ENCODE data around the gene AACS. TPM values are rescaled to one million over a fixed set of nuclear protein-coding genes. Genes with fewer than 3 reads are reported as not detected.
"Not testable (repeated sequence)": the region's sequence is repeated elsewhere in the genome, so short reads cannot be mapped to it uniquely, and the experiment has no call there.

AACS gene
- total and polyA plus RNA-seq, 10 of the 15 experiments (the other 5 are each of a cell fraction or from before 2014, with no cell fraction given), result 10.1 to 34.0 (median 21.1) TPM

- H3K79me2 ChIP-seq (ENCODE audit: control insufficient read depth, insufficient read depth, low read length); in situ Hi-C loops (cut with MboI); H4K20me1 ChIP-seq (ENCODE audit: control insufficient read depth, insufficient read depth); H3K27ac ChIP-seq (ENCODE audit: control insufficient read depth, insufficient read depth); H3K4me3 ChIP-seq; intact Hi-C loops (cut with micrococcal nuclease; ENCODE audit: unreplicated experiment); ATAC-seq; SMC1A ChIA-PET (ENCODE audit: uncharacterized antibody, unreplicated experiment); RAD21 ChIA-PET (ENCODE audit: unreplicated experiment); FAIRE-seq; H2AFZ ChIP-seq (ENCODE audit: control insufficient read depth, low read depth, low read length); H3K9ac ChIP-seq (ENCODE audit: control insufficient read depth, insufficient read depth, low read length); BruUV-seq (replicated peaks); H3K9me3 ChIP-seq (replicated peaks; ENCODE audit: control insufficient read depth, insufficient read depth, low read length); H3K36me3 ChIP-seq (ENCODE audit: control insufficient read depth in 2 of 2, insufficient read depth in 2 of 2, low read length in 1 of 2); H3K27me3 ChIP-seq (replicated peaks in 1 of 2; ENCODE audit: control insufficient read depth in 2 of 2, insufficient read depth in 2 of 2, low read length in 1 of 2); DNase-seq (ENCODE audit: low read depth, low spot score); POLR2A ChIA-PET; H3K4me1 ChIP-seq (ENCODE audit: control insufficient read depth, insufficient read depth, low read length); H3K4me2 ChIP-seq (ENCODE audit: control insufficient read depth, insufficient read depth); CTCF ChIA-PET: not testable (repeated sequence)
- WGBS (ENCODE audit: insufficient coverage, insufficient replicate concordance, low lambda C conversion rate, missing lambda C conversion rate), result 100% methylated on average over 8 of the region's 9 CpGs
These were observed 33.8 kb upstream of the AACS start for GRCh38 chr12:125031471-125031870.

GRCh38 chr12:125032466-125033152 is 32.6 kb upstream of the AACS start:
- RAD21 ChIA-PET (ENCODE audit: unreplicated experiment), result no interaction called here
- POLR2A ChIA-PET, result no interaction called here
- CTCF ChIA-PET, result no interaction called here
- no peak overlapping the region for H3K4me3 ChIP-seq
- H3K79me2 ChIP-seq (ENCODE audit: control insufficient read depth, insufficient read depth, low read length), result no peaks in the 10 kb centered on the region
- no TSS peak for BruUV-seq (replicated peaks)
- H4K20me1 ChIP-seq (ENCODE audit: control insufficient read depth, insufficient read depth), result no peaks in the 10 kb centered on the region
- H3K36me3 ChIP-seq (ENCODE audit: control insufficient read depth in 2 of 2, insufficient read depth in 2 of 2, low read length in 1 of 2), result peaks cover 0 to 3% of the 10 kb centered on the region in 2 experiments; a peak in 1 of 4 replicates
- intact Hi-C loops (cut with micrococcal nuclease; ENCODE audit: unreplicated experiment) (no loop called here), in situ Hi-C loops (cut with MboI) (no loop called here)
- H3K27me3 ChIP-seq (replicated peaks in 1 of 2; ENCODE audit: control insufficient read depth in 2 of 2, insufficient read depth in 2 of 2, low read length in 1 of 2), result no peaks in the 10 kb centered on the region
- no peak overlapping the region for H3K4me2 ChIP-seq (ENCODE audit: control insufficient read depth, insufficient read depth)
- no peaks in the 10 kb centered on the region for H3K9me3 ChIP-seq (replicated peaks; ENCODE audit: control insufficient read depth, insufficient read depth, low read length)
- TF ChIP-seq IKZF2 (IDR thresholded peaks at IDR 0.05) (no peak), EED (IDR thresholded peaks at IDR 0.05; ENCODE audit: low read depth) (no peak), RFX5 (IDR thresholded peaks at IDR 0.05; ENCODE audit: low read depth, low read length) (no peak)
- no peak overlapping the region for H3K9ac ChIP-seq (ENCODE audit: control insufficient read depth, insufficient read depth, low read length)
- FAIRE-seq, result no peak
- H2AFZ ChIP-seq (ENCODE audit: control insufficient read depth, low read depth, low read length), result no peak overlapping the region
- WGBS (ENCODE audit: insufficient coverage, insufficient replicate concordance, low lambda C conversion rate, missing lambda C conversion rate), result 96% methylated on average over 19 of the region's 19 CpGs
- DNase-seq (ENCODE audit: low read depth, low spot score), result no peak
- ATAC-seq, result no peak
- no peaks in the 10 kb centered on the region for H3K4me1 ChIP-seq (ENCODE audit: control insufficient read depth, insufficient read depth, low read length)
- SMC1A ChIA-PET (ENCODE audit: uncharacterized antibody, unreplicated experiment), result no interaction called here
- H3K27ac ChIP-seq (ENCODE audit: control insufficient read depth, insufficient read depth), result no peak overlapping the region
